ENCODE data around the gene ADH4.

The ADH4 gene

DNA sequence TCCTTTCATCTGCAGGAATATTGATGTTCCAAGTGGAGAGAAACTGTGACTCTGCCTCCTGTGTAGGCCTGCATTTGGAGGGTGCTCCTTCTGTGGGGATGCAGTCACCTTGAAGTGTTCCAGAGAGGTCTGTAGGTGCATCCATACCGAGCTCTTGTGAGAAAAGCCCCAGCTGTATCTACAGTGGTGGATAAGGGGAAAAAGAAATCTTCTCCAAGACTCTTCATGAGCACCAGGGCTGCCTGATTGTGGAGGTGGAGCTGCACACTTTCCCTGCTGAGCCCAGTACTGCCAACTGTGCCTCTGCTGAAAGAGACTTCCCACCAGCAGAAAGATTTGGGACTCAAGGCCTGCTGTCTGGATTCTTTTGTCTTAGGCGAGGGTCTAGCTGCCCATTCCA lies 35.1 kb upstream of the ADH4 start:
- in situ Hi-C loops (cut with MboI; ENCODE audit: low sequenced_read_pairs, unreplicated experiment): no loop called here
- DNase-seq (ENCODE audit: low spot score): no peak
- TF ChIP-seq, protein P1, sequence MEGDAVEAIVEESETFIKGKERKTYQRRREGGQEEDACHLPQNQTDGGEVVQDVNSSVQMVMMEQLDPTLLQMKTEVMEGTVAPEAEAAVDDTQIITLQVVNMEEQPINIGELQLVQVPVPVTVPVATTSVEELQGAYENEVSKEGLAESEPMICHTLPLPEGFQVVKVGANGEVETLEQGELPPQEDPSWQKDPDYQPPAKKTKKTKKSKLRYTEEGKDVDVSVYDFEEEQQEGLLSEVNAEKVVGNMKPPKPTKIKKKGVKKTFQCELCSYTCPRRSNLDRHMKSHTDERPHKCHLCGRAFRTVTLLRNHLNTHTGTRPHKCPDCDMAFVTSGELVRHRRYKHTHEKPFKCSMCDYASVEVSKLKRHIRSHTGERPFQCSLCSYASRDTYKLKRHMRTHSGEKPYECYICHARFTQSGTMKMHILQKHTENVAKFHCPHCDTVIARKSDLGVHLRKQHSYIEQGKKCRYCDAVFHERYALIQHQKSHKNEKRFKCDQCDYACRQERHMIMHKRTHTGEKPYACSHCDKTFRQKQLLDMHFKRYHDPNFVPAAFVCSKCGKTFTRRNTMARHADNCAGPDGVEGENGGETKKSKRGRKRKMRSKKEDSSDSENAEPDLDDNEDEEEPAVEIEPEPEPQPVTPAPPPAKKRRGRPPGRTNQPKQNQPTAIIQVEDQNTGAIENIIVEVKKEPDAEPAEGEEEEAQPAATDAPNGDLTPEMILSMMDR (IDR thresholded peaks at IDR 0.05; ENCODE audit: borderline replicate concordance, control extremely low read depth, extremely low read depth, insufficient read depth, missing control alignments): no peak

DNA sequence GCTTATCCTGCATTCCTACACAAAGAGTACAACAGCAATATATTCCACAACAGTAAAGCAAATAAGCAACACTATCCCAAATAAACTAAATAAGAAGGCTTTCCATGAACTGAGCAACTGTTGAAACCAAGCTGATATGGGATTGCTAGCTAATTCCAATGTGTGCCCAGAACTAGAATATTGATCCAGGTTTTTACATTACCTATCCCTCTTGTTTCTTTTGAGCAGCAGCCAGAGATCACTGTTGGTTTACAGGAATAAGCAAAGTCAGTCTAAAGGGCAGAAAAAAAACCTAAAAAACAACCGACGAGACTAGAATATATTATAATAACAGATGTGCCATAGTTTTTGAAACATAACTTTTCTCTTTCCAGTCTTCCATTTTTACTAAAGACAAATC lies 22.4 kb upstream of the ADH4 start:
- no peak for DNase-seq (ENCODE audit: low spot score)
- TF ChIP-seq, protein P1 (IDR thresholded peaks at IDR 0.05; ENCODE audit: borderline replicate concordance, control extremely low read depth, extremely low read depth, insufficient read depth, missing control alignments): no peak
- in situ Hi-C loops (cut with MboI; ENCODE audit: low sequenced_read_pairs, unreplicated experiment): no loop called here

DNA sequence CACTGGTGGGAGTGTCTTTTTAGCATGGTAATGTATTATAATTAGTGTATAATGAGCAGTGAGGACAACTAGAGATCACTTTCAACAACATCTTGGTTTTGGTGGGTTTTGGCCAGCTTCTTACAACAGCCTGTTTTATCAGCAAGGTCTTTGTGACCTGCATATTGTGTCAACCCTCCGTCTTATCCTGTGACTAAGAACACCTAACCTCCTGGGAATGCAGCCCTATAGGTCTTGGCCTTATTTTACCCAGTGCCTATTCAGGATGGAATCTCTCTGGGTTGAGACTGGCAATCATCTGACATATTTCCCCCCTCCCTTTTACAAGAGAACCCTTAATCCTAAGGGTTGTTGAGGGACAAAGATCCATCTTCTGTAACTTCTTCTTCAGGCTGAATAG lies 21.9 kb upstream of the ADH4 start:
- TF ChIP-seq, protein P1 (IDR thresholded peaks at IDR 0.05; ENCODE audit: borderline replicate concordance, control extremely low read depth, extremely low read depth, insufficient read depth, missing control alignments): no peak
- in situ Hi-C loops (cut with MboI; ENCODE audit: low sequenced_read_pairs, unreplicated experiment): no loop called here
- DNase-seq (ENCODE audit: low spot score): no peak

DNA sequence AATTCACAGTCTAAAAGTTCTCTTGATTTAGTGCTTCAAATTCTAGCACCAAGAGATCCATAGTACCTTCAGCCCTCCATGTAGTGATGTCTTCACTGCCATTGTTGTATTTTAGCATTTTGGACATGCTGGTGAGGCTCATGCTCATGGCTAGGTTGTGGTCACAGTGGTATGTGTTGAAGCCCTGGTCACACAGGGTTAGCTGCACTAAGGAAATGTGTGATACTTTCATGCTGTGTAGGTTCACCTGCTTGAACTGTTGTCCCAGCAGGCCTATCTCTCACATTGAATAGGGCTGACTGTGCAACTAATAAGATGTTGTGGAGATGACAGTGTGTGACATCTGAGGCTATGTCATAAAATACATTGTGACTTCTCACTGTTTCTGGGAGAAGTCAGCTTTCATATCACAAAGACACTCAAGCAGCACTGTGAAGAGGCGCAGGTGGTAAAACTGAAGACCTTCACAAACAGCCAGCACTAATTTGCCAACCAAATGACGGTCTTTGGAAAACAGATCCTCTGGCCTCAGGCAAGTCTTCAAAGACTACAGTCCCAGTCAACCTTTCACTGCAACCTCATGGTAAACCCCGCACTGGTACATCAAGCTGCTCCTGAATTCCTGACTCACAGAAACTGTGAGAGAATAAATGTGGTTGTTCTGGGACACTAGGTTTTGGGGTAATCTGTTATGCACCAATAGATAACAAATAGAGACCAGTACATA lies 17.4 kb upstream of the ADH4 start:
- in situ Hi-C loops (cut with MboI; ENCODE audit: low sequenced_read_pairs, unreplicated experiment): no loop called here
- TF ChIP-seq, protein P1 (IDR thresholded peaks at IDR 0.05; ENCODE audit: borderline replicate concordance, control extremely low read depth, extremely low read depth, insufficient read depth, missing control alignments): no peak

DNA sequence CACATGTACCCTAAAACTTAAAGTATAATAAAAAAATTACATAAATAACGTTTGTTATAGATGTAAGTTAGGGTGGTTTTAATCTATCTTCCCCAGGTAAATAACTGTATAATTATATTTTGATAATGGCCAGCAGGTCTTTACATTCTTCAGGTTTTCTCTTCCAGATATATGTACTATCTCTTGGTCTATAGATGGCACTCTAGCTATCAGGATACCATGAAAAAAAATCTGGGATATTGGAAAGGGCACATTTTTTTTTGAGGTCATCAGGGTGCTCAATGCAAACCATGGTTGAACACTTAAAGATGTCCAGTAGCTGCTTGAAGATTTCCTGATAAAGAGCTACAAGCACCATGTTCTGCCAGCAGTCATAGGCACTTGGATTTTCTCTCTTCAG lies 15.6 kb upstream of the ADH4 start:
- in situ Hi-C loops (cut with MboI; ENCODE audit: low sequenced_read_pairs, unreplicated experiment): no loop called here
- DNase-seq (ENCODE audit: low spot score): no peak
- TF ChIP-seq, protein P1 (IDR thresholded peaks at IDR 0.05; ENCODE audit: borderline replicate concordance, control extremely low read depth, extremely low read depth, insufficient read depth, missing control alignments): no peak

More for the DNA sequence above, 17.4 kb upstream of the ADH4 start:
- no peak for DNase-seq (ENCODE audit: low spot score)

DNA sequence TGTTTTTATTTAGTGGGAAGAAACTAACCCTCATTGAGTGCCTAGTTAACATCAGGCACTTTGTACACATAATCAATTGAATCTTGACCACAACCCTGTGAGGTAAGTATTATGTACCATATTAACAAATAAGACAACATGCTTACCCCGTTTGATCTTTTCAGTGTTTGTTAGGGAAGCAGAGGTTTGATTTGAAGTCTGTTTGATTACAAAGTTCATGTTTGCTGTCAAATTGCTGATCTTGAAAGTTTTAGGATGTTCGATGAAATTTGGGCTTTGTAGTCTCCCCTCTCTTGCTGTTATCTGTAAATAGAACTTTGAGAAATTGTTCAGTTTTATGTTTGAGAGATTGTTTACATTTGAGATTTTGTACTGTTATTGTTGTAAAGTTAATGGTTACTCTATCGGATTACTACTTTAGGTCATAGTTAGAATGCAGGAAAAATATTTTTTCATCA lies 13.4 kb upstream of the ADH4 start:
- TF ChIP-seq, protein P1 (IDR thresholded peaks at IDR 0.05; ENCODE audit: borderline replicate concordance, control extremely low read depth, extremely low read depth, insufficient read depth, missing control alignments): no peak
- in situ Hi-C loops (cut with MboI; ENCODE audit: low sequenced_read_pairs, unreplicated experiment): no loop called here
- DNase-seq (ENCODE audit: low spot score): no peak

Data from GM13976 (cell line).